PC-9 (cell line): ENCODE results near the gene IL22RA2. TPM values are rescaled to one million over a fixed set of nuclear protein-coding genes. Genes with fewer than 3 reads are reported as not detected.
A peak's percentile ranks its signal among the peaks of the same experiment; 100 is the strongest.

Source experiments
- BruUV-seq: library from RNA; stranded (reverse); fragments of 400-500 nt; replicated peaks from 2 replicates; lab custom pipeline; 2021; lab: Mats Ljungman, UMichigan
- CTCF ChIA-PET: fragments of 300-600 bp; sonication (Branson Sonifier 250); formaldehyde crosslinking; loops from one replicate; lab custom pipeline; 2022; ENCODE audit warnings: antibody characterized with exemption; lab: Charles Lee
- POLR2A ChIA-PET: fragments of 300-600 bp; sonication (Branson Sonifier 250); formaldehyde crosslinking; loops from one replicate; lab custom pipeline; 2022; ENCODE audit warnings: antibody characterized with exemption; ENCODE audit not compliant: unreplicated experiment; lab: Charles Lee
- DNase-seq, 2 experiments: peaks; one replicate each; pipeline versions ENCODE4 v3.0.0 to v3.0.0-alpha.2; 2015 to 2022; ENCODE audit warnings: mixed read lengths in 1 of 2
- H2AFZ ChIP-seq: fragments of 200-600 bp; sonication (generic); 2 replicates; pipeline ENCODE4 v1.8.1; 2017; ENCODE audit warnings: antibody characterized with exemption
- H3F3A ChIP-seq: fragments of 200-600 bp; sonication (generic); 2 replicates; pipeline ENCODE4 v1.8.1; 2017; ENCODE audit warnings: antibody characterized with exemption, mild to moderate bottlenecking, low read depth; ENCODE audit not compliant: insufficient read depth
- H3K27ac ChIP-seq: fragments of 200-600 bp; sonication (generic); 2 replicates; pipeline ENCODE4 v1.6.1; 2016; ENCODE audit warnings: mixed run types
- H3K27me3 ChIP-seq: fragments of 200-600 bp; sonication (generic); 2 replicates; pipeline ENCODE4 v1.6.1; 2016; ENCODE audit warnings: low read depth, mixed run types; ENCODE audit not compliant: insufficient read depth
- H3K36me3 ChIP-seq: fragments of 200-600 bp; sonication (generic); 2 replicates; pipeline ENCODE4 v1.6.1; 2016; ENCODE audit warnings: low read depth, mixed run types
- H3K4me1 ChIP-seq: fragments of 200-600 bp; sonication (generic); replicated peaks from 2 replicates; pipeline ENCODE4 v1.6.1; 2016; ENCODE audit warnings: mixed run types; ENCODE audit not compliant: insufficient read depth
- H3K4me2 ChIP-seq: fragments of 200-600 bp; sonication (generic); 2 replicates; pipeline ENCODE4 v1.6.1; 2017; ENCODE audit warnings: mixed run types
- H3K4me3 ChIP-seq: fragments of 200-600 bp; sonication (generic); 2 replicates; pipeline ENCODE4 v1.6.1; 2016; ENCODE audit warnings: mixed run types
- H3K79me2 ChIP-seq: fragments of 200-600 bp; sonication (generic); 2 replicates; pipeline ENCODE4 v1.6.1; 2017; ENCODE audit warnings: low read depth, mixed run types
- H3K9me2 ChIP-seq: fragments of 200-600 bp; sonication (generic); 2 replicates; pipeline ENCODE4 v1.8.1; 2017; ENCODE audit warnings: mild to moderate bottlenecking; ENCODE audit not compliant: insufficient read depth
- H3K9me3 ChIP-seq: fragments of 200-600 bp; sonication (generic); 2 replicates; pipeline ENCODE4 v1.8.1; 2016; ENCODE audit warnings: low read depth; ENCODE audit not compliant: insufficient read depth
- H4K20me1 ChIP-seq: fragments of 200-600 bp; sonication (generic); 2 replicates; pipeline ENCODE4 v1.8.1; 2017; ENCODE audit not compliant: insufficient read depth
- EZH2 ChIP-seq: fragments of 200-600 bp; sonication (generic); IDR thresholded peaks from 2 replicates; pipeline ENCODE4 v1.8.0; 2017; ENCODE audit warnings: antibody characterized with exemption, low read depth
- intact Hi-C: fragments of 100-400 bp; cut with micrococcal nuclease; formaldehyde crosslinking; loops from one replicate; pipeline ENCODE4 v1.10.0; 2022; ENCODE audit not compliant: unreplicated experiment
- total RNA-seq: library from RNA; stranded (reverse); gene quantifications from 2 replicates; pipeline ENCODE4 v1.2.3, GENCODE V29; 2021
- TF ChIP-seq, protein P1 (sequence below): fragments of 200-600 bp; sonication (generic); conservative IDR thresholded peaks from 2 replicates; pipeline ENCODE4 v1.6.1; 2017; ENCODE audit warnings: mixed run types, antibody characterized with exemption, mild to moderate bottlenecking, moderate library complexity

IL22RA2 gene
- total RNA-seq, 1 experiment from 2014 or later: not detected

DNA sequence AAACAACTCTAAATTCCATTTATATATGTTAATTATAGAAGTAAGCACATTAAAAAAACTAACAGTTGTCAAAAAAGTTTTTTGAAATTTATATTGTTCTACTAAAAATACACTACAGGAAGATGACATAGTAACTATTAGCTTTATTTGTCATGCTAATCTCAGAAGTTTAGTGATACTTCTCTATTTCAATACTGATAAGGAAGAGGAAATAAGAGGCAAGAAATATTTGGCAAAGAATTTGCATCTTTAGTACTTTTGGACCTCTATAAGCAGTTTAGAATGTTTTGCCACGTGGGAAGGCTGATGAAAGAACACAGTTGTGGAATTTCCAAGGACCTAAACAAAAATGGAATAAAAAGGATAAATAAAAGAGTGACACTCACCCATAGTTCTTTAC is 33.1 kb upstream of the IL22RA2 start:
- ChIA-PET CTCF (no interaction called here), POLR2A (no interaction called here)

DNA sequence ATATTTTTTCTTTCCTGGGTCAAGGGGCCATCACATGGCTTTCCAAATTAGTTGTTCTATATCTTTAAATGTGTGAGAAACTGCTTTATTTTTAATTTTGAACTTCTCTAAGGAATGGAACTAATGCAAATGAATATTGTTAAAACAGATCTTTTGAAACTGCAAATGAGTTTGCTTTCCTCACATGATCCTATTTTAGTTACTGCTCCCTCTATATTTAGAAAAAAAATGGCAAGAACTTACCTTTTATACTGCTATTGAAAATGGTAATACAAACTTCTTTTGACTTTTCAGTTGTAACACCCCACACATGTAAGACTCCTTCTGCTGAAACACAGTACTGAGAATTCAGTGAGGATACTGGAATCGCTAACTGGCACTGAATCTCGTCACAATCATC is 29.8 kb upstream of the IL22RA2 start:
- Histone ChIP-seq H3K9me2 (no peaks in the 10 kb centered on the region), H3K36me3 (peaks cover 62% of the 10 kb centered on the region)

More for the DNA sequence above, 33.1 kb upstream of the IL22RA2 start:
- Histone ChIP-seq H4K20me1 (peaks cover 8% of the 10 kb centered on the region; the same call in 1 of the 2 replicates), H3K79me2 (peaks cover 28% of the 10 kb centered on the region), H3K27ac (no peak overlapping the region), H3K4me1 (no peaks in the 10 kb centered on the region), H3F3A (no peaks in the 10 kb centered on the region; the same call in 1 of the 2 replicates), H3K9me2 (no peaks in the 10 kb centered on the region), H3K36me3 (peaks cover 60% of the 10 kb centered on the region), H3K27me3 (no peaks in the 10 kb centered on the region), H3K4me2 (no peak overlapping the region), H3K4me3 (no peak overlapping the region), H3K9me3 (no peaks in the 10 kb centered on the region; the same call in 1 of the 2 replicates), H2AFZ (no peak overlapping the region)
- no TSS peak for BruUV-seq
- intact Hi-C loops: no loop called here
- DNase-seq: no peak
- no peak for TF ChIP-seq EZH2
- TF ChIP-seq, protein P1, sequence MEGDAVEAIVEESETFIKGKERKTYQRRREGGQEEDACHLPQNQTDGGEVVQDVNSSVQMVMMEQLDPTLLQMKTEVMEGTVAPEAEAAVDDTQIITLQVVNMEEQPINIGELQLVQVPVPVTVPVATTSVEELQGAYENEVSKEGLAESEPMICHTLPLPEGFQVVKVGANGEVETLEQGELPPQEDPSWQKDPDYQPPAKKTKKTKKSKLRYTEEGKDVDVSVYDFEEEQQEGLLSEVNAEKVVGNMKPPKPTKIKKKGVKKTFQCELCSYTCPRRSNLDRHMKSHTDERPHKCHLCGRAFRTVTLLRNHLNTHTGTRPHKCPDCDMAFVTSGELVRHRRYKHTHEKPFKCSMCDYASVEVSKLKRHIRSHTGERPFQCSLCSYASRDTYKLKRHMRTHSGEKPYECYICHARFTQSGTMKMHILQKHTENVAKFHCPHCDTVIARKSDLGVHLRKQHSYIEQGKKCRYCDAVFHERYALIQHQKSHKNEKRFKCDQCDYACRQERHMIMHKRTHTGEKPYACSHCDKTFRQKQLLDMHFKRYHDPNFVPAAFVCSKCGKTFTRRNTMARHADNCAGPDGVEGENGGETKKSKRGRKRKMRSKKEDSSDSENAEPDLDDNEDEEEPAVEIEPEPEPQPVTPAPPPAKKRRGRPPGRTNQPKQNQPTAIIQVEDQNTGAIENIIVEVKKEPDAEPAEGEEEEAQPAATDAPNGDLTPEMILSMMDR: no peak

DNA sequence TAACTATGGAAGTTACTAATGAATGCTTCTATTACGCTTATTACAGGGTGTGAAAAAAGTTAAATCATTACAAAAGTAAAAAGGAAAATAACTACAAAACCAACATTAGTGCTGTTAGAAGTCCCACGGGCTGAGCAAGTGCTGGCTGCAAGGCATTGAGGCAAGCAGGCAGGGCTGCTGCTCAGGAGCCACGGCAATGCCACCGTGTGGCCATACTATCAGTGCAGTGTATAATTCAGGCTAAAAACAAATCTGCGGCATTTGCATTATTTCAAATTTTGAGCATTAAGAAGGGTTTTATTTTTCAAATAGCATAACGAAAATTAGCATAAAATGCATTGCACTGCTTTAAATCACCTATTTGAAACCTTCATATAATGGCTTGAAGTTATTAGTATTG is 28.6 kb upstream of the IL22RA2 start:
- H3K9me3 ChIP-seq: no peaks in the 10 kb centered on the region; the same call in 1 of the 2 replicates
- TF ChIP-seq EZH2: no peak
- TF ChIP-seq, protein P1: peak; percentile 34; the same call in 1 of the 2 replicates
- CTCF ChIA-PET: no interaction called here
- H3K27ac ChIP-seq: no peak overlapping the region
- H3K79me2 ChIP-seq: no peaks in the 10 kb centered on the region
- no peak overlapping the region for H3K4me2 ChIP-seq
- peaks cover 4% of the 10 kb centered on the region; the same call in 1 of the 2 replicates for H3F3A ChIP-seq
- intact Hi-C loops: no loop called here
- peaks cover 70% of the 10 kb centered on the region for H3K36me3 ChIP-seq
- BruUV-seq: no TSS peak
- H4K20me1 ChIP-seq: no peaks in the 10 kb centered on the region
- H3K27me3 ChIP-seq: no peaks in the 10 kb centered on the region
- DNase-seq: no peak
- H3K9me2 ChIP-seq: no peaks in the 10 kb centered on the region
- H3K4me1 ChIP-seq: no peaks in the 10 kb centered on the region
- H2AFZ ChIP-seq: no peak overlapping the region
- no peak overlapping the region for H3K4me3 ChIP-seq
- POLR2A ChIA-PET: no interaction called here

More for the DNA sequence above, 29.8 kb upstream of the IL22RA2 start:
- TF ChIP-seq EZH2: no peak
- TF ChIP-seq, protein P1: no peak
- Histone ChIP-seq H3K27ac (no peak overlapping the region), H3F3A (peaks cover 4% of the 10 kb centered on the region; the same call in 1 of the 2 replicates), H4K20me1 (no peaks in the 10 kb centered on the region), H3K9me3 (no peaks in the 10 kb centered on the region; the same call in 1 of the 2 replicates), H3K79me2 (no peaks in the 10 kb centered on the region), H3K4me3 (no peak overlapping the region), H2AFZ (no peak overlapping the region), H3K27me3 (no peaks in the 10 kb centered on the region), H3K4me1 (no peaks in the 10 kb centered on the region), H3K4me2 (no peak overlapping the region)
- DNase-seq: no peak
- ChIA-PET POLR2A (no interaction called here), CTCF (no interaction called here)
- BruUV-seq: no TSS peak
- intact Hi-C loops: no loop called here
